GM18858 (cell line): ENCODE measurements around the gene PTTG1IP.
A peak's percentile ranks its signal among the peaks of the same experiment; 100 is the strongest.

ENCODE experiments used
- ATAC-seq: cut with Tn5 transposase; IDR thresholded peaks from one replicate; pipeline ENCODE4 v1.9.1; 2021; ENCODE audit not compliant: unreplicated experiment

The PTTG1IP gene

GRCh38 chr21:44812640-44813039 lies 60.9 kb downstream of the PTTG1IP start:
- no peak for ATAC-seq

DNA sequence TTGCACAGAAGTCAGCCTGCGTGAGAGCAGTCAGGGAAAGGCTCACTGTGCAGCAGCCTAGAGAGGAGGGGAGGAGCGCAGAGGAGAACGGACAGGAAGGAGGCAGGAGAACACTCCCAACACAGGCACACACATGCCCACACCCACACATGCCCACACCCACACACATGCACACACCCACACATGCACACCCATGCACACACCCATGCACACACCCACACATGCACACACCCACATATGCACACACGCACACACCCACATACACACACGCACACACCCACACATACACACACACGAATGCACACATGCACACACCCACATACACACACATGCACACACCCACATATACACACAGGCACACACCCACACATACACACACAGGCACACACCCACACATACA lies 62.7 kb downstream of the PTTG1IP start:
- ATAC-seq: no peak

- ATAC-seq: no peak
Measured at GRCh38 chr21:44805859-44806258, 67.6 kb downstream of the PTTG1IP start.

- ATAC-seq: no peak
Measured at GRCh38 chr21:44805226-44805625, 68.3 kb downstream of the PTTG1IP start.

GRCh38 chr21:44804762-44805161 lies 68.7 kb downstream of the PTTG1IP start:
- ATAC-seq: no peak

DNA sequence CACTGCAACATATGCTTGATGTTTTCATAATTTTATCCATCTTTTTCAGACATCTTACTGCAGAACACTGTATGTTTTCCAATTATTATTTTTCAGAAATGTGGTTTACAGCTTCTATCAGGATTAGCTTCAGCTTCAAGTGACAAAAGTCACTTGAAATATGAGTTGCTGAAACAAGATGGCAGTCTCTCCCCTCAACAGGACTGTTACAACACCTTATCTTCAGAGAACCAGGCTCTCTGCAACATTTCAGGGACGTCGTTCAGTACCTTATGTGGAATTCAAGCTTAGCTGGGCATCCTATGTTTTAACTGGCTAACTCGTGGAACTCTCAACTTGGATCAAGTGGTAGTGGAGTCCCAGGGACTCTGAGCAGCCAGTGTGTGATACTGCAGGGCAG lies 69.8 kb downstream of the PTTG1IP start:
- no peak for ATAC-seq

GRCh38 chr21:44802396-44803153 lies 70.9 kb downstream of the PTTG1IP start:
- ATAC-seq: no peak

DNA sequence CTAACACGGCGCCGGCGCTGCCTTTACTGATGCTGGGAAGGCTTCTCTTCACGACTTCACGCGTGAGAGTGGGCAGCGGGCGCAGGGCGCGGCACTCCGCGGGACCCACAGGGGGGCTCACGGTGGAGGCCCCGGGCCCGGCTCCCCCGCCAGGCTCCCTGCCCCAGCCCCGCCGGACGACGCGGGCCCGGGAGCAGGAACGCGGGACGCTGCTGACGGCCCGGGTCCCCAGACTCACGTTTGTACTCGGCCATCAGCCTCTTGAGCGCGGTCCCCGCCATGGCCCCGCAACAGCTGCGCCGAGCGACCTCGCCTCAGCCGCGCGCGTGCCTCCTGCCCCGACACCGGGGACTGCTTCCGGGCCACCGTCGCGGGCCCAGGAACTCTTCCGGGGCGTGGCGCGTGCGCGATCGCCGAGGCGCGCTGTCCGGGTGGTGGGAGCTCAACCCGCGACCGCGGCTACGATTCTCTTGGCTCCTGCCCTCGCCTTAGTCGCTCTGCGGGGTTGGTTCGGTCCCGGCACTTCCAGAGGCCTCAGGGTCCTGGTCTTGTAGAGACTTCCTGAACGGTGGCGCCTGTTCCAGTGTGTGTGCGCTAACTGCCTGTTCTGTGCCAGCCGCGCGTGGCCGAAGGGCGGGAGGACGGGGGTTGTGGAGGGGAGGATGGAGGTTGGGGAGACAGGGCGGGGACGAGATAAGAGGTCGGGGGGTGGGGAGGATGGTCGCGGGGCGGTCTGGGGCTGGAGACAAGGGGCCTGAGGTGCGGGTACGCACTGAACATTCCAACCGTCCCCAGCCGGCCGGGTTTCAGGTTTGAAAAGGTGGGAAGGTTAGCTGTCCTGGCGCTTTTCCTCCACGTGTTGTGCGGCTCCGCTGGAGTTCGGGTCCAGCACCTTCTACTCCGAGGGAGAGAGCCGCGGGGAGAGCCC lies 71.8 kb downstream of the PTTG1IP start, which contains the start of gene UBE2G2:
UBE2G2 (minus strand) TSS at position 353 of the 928 bp plus-strand sequence; CDS start at position 281, 72 bp downstream.
- ATAC-seq: peak; percentile 70

DNA sequence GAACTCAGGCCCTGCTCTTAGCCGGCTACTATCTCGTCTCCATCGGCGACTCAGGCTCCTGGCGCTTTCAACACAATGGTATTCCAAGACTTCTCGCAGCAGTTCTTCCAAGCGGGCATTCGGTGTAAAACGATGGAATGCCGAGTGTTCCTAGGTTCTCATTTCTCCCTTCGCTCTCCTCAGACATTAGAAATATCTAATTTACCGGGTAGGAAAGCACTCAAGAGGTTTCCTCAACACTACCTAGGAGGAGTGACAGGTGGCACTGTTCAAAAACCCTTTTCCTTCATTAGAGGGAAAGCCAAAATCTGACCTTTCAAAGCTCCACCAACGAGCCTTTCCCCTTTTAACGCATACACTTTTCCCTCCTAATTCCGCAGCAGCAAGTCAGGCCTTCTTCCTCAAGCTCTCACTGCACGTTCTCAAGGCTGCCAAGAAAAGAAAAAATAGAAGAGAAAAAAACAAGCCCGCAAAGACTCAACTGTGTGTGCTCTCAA lies 72.5 kb downstream of the PTTG1IP start:
- no peak for ATAC-seq

DNA sequence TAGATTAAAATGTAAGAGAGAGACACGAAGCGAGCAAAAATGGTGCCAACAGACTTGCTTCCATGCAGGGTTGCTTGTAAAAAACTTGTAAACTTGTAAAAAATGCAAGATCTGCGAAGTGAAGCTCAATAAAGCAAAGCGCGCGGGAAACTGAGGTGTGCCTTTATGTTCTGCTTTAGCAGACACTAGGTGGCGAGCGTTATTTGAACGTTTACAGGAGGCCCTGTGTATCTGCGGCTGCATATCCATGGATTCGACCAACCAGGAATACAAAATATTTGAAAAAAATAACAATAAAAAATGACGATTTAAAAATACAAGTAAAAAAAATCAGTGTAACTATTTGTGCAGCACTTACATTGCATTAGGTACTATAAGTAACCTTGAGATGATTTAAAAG lies 73.4 kb downstream of the PTTG1IP start:
- no peak for ATAC-seq

DNA sequence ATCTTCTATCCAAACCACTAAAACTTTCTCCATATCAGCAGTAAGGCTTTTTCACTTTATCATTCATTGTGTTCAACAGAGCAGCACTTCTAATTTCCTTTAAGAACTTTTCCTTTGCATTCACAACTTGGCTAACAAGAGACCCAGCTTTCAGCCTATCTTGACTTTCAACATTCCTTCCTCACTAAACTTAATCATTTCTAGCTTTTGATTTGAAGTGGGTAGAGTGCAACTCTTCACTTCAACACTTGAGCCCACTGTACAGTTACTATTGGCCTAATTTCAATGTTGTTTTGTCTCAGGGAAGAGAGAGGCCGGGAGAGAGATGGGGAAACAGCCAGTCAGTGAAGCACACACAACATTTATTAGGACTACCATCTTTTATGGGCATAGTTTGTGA lies 73.8 kb downstream of the PTTG1IP start:
- no peak for ATAC-seq
